PC-3 (cell line): ENCODE data around the gene MCEMP1. TPM values are rescaled to one million over a fixed set of nuclear protein-coding genes. Genes with fewer than 3 reads are reported as not detected.

Experiments used
- ATAC-seq: fragments of 200-7000 bp; cut with Tn5 transposase; 2 replicates; pipeline ENCODE4 v1.9.1; 2020; ENCODE audit warnings: mild to moderate bottlenecking, moderate library complexity
- BruUV-seq: library from RNA; stranded (reverse); fragments of 400-500 nt; replicated peaks from 2 replicates; lab custom pipeline; 2021; lab: Mats Ljungman, UMichigan
- CTCF ChIA-PET: fragments of 300-600 bp; sonication (Branson Sonifier 250); formaldehyde crosslinking; loops from one replicate; lab custom pipeline; 2022; ENCODE audit warnings: antibody characterized with exemption; lab: Charles Lee
- POLR2A ChIA-PET: fragments of 300-600 bp; sonication (Branson Sonifier 250); formaldehyde crosslinking; loops from one replicate; lab custom pipeline; 2022; ENCODE audit warnings: antibody characterized with exemption; ENCODE audit not compliant: unreplicated experiment; lab: Charles Lee
- DNase-seq: peaks from one replicate; pipeline ENCODE4 v3.0.0-alpha.2; 2015
- H2AFZ ChIP-seq: fragments of 300-600 bp; sonication (generic); 2 replicates; pipeline ENCODE4 v1.6.0; 2016; ENCODE audit warnings: antibody characterized with exemption, low read length
- H3F3A ChIP-seq: fragments of 300-600 bp; sonication (generic); one replicate; pipeline ENCODE4 v1.6.0; 2017; ENCODE audit warnings: antibody characterized with exemption, low read length, control low read depth, mild to moderate bottlenecking; ENCODE audit not compliant: unreplicated experiment
- H3K27ac ChIP-seq: fragments of 300-600 bp; sonication (generic); 2 replicates; pipeline ENCODE4 v1.5.1; 2016; ENCODE audit warnings: mild to moderate bottlenecking, low read length
- H3K27me3 ChIP-seq: fragments of 300-600 bp; sonication (generic); 2 replicates; pipeline ENCODE4 v1.6.1; 2016; ENCODE audit warnings: low read length, mixed read lengths
- H3K36me3 ChIP-seq: fragments of 300-600 bp; sonication (generic); 2 replicates; pipeline ENCODE4 v1.6.1; 2016; ENCODE audit warnings: low read depth, mixed run types, low read length, mixed read lengths
- H3K4me1 ChIP-seq: fragments of 300-600 bp; sonication (generic); 2 replicates; pipeline ENCODE4 v1.5.1; 2016; ENCODE audit warnings: low read length; ENCODE audit not compliant: insufficient read depth
- H3K4me2 ChIP-seq: fragments of 300-600 bp; sonication (generic); 2 replicates; pipeline ENCODE4 v1.6.0; 2016; ENCODE audit warnings: low read length
- H3K4me3 ChIP-seq: fragments of 300-600 bp; sonication (generic); 2 replicates; pipeline ENCODE4 v1.5.1; 2016; ENCODE audit warnings: mild to moderate bottlenecking, low read length, mixed read lengths
- H3K79me2 ChIP-seq: fragments of 300-600 bp; sonication (generic); 2 replicates; pipeline ENCODE4 v1.6.1; 2017; ENCODE audit warnings: low read length, mixed read lengths
- H3K9ac ChIP-seq: fragments of 300-600 bp; sonication (generic); 2 replicates; pipeline ENCODE4 v1.6.0; 2016; ENCODE audit warnings: mild to moderate bottlenecking, low read length
- H3K9me2 ChIP-seq: fragments of 300-600 bp; sonication (generic); replicated peaks from 2 replicates; pipeline ENCODE4 v1.6.1; 2016; ENCODE audit warnings: mixed run types, low read length, mixed read lengths
- H3K9me3 ChIP-seq: fragments of 300-600 bp; sonication (generic); 2 replicates; pipeline ENCODE4 v1.6.1; 2016; ENCODE audit warnings: low read length, mixed read lengths
- H4K20me1 ChIP-seq: fragments of 300-600 bp; sonication (generic); 2 replicates; pipeline ENCODE4 v1.6.1; 2016; ENCODE audit warnings: low read length, mixed read lengths
- EZH2 ChIP-seq: fragments of 300-600 bp; sonication (generic); IDR thresholded peaks from one replicate; pipeline ENCODE4 v1.6.1; 2017; ENCODE audit warnings: antibody characterized with exemption, mild to moderate bottlenecking, low read length; ENCODE audit not compliant: unreplicated experiment
- EZH2phosphoT487 ChIP-seq: fragments of 300-600 bp; sonication (generic); IDR thresholded peaks from 2 replicates; pipeline ENCODE4 v1.6.1; 2018; ENCODE audit warnings: mild to moderate bottlenecking, antibody characterized with exemption, low read length, borderline replicate concordance
- intact Hi-C: fragments of 100-400 bp; cut with micrococcal nuclease; formaldehyde crosslinking; loops from 2 replicates; pipeline ENCODE4 v1.9.0; 2023
- total RNA-seq: library from RNA; depleted of rRNA; stranded (reverse); fragments of >200 nt; gene quantifications from 2 replicates; pipeline ENCODE4 v1.2.3, GENCODE V29; 2014
- TF ChIP-seq, protein P1 (sequence below): fragments of 300-600 bp; sonication (generic); conservative IDR thresholded peaks from 2 replicates; pipeline ENCODE4 v1.5.1; 2017; ENCODE audit warnings: antibody characterized with exemption, low read depth, mild to moderate bottlenecking, low read length

Gene MCEMP1
- total RNA-seq, 1 experiment from 2014 or later: not detected

DNA sequence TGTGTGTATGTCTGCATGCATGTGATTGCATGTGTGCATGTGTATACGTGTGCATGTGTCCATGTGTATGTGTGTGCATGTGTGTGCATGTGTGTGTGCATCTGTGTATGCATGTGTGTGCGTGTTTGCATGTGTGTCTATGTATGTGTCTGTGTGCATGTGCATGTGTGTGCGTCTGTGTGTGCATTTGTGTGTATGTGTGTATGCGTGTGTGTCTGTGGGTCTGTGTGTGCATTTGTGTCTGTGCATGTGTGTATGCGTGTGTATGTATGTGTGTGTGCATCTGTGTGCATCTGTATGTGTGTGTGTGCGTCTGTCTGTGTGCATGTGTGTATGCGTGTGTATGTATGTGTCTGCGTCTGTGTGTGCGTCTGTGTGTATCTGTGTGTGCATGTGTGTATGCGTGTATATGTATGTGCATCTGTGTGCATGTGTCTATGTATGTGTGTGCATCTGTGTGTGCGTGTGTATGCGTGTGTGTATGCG lies 37.0 kb upstream of the MCEMP1 start:
- Histone ChIP-seq H3K27ac (no peak overlapping the region), H3K9me2 (no peaks in the 10 kb centered on the region), H3K4me2 (no peak overlapping the region), H3K9ac (no peak overlapping the region), H2AFZ (no peak overlapping the region), H3K27me3 (no peaks in the 10 kb centered on the region), H3K36me3 (peaks cover 3% of the 10 kb centered on the region; the same call in 1 of the 2 replicates), H3F3A (no peaks in the 10 kb centered on the region), H3K4me1 (peaks cover 3% of the 10 kb centered on the region; the same call in 1 of the 2 replicates), H4K20me1 (no peaks in the 10 kb centered on the region), H3K79me2 (peaks cover 23% of the 10 kb centered on the region), H3K4me3 (no peak overlapping the region), H3K9me3 (no peaks in the 10 kb centered on the region)
- no peak for DNase-seq
- POLR2A ChIA-PET: no interaction called here
- TF ChIP-seq, protein P1, sequence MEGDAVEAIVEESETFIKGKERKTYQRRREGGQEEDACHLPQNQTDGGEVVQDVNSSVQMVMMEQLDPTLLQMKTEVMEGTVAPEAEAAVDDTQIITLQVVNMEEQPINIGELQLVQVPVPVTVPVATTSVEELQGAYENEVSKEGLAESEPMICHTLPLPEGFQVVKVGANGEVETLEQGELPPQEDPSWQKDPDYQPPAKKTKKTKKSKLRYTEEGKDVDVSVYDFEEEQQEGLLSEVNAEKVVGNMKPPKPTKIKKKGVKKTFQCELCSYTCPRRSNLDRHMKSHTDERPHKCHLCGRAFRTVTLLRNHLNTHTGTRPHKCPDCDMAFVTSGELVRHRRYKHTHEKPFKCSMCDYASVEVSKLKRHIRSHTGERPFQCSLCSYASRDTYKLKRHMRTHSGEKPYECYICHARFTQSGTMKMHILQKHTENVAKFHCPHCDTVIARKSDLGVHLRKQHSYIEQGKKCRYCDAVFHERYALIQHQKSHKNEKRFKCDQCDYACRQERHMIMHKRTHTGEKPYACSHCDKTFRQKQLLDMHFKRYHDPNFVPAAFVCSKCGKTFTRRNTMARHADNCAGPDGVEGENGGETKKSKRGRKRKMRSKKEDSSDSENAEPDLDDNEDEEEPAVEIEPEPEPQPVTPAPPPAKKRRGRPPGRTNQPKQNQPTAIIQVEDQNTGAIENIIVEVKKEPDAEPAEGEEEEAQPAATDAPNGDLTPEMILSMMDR: no peak
- TF ChIP-seq EZH2 (no peak), EZH2phosphoT487 (no peak)
- CTCF ChIA-PET: no interaction called here
- no TSS peak for BruUV-seq
- no peak for ATAC-seq
- intact Hi-C loops: no loop called here

DNA sequence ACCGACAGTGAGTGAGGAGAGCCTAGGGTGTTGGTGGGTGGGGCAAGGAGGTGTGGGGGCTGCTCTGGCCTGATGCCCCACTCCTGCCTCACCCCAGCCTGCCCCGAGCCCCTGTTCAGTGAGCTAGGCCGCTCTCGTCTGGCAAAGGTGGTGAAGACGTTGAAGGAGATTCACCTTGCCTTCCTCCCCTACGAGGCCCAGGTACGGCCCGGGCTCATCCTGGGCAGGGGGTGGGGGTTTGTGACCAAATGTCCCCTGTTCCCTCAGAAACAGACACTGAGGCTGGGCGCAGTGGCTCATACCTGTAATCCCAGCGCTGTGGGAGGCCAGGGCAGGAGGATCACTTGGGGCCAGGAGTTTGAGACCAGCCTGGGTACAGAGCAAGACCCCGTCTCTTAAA lies 36.1 kb upstream of the MCEMP1 start:
- no TSS peak for BruUV-seq
- Histone ChIP-seq H3K4me1 (peaks cover 3% of the 10 kb centered on the region; the same call in 1 of the 2 replicates), H3K27ac (no peak overlapping the region), H3K27me3 (no peaks in the 10 kb centered on the region), H3K9me3 (no peaks in the 10 kb centered on the region), H3K36me3 (peaks cover 5% of the 10 kb centered on the region; the same call in 1 of the 2 replicates), H3F3A (no peaks in the 10 kb centered on the region), H3K9ac (no peak overlapping the region), H3K79me2 (peaks cover 23% of the 10 kb centered on the region), H3K4me3 (no peak overlapping the region), H4K20me1 (no peaks in the 10 kb centered on the region), H3K4me2 (no peak overlapping the region), H3K9me2 (no peaks in the 10 kb centered on the region), H2AFZ (no peak overlapping the region)
- intact Hi-C loops: no loop called here
- CTCF ChIA-PET: interaction anchor here (0.5 to 0.6 kb wide), 2 partner anchors 11 to 280 kb away, joined by 3 read pairs; no protein-coding TSS in a partner anchor
- no peak for TF ChIP-seq EZH2
- TF ChIP-seq, protein P1: no peak
- TF ChIP-seq EZH2phosphoT487: no peak
- no peak for ATAC-seq
- POLR2A ChIA-PET: no interaction called here
- DNase-seq: no peak
